K562 (cell line): ENCODE measurements around the gene RBM19. TPM values are rescaled to one million over a fixed set of nuclear protein-coding genes. Genes with fewer than 3 reads are reported as not detected.
A peak's percentile ranks its signal among the peaks of the same experiment; 100 is the strongest.

Experiments
- ATAC-seq: fragments of 200-7000 bp; cut with Tn5 transposase; 3 replicates; pipeline ENCODE4 v1.9.1; 2020; ENCODE audit warnings: moderate library complexity
- BruUV-seq: library from RNA; stranded (reverse); fragments of 400-500 nt; replicated peaks from 2 replicates; lab custom pipeline; 2021; lab: Mats Ljungman, UMichigan
- CTCF ChIA-PET: fragments of 300-600 bp; formaldehyde crosslinking; extraction: SDS; loops from one replicate; lab custom pipeline; 2021; ENCODE audit warnings: low intra/inter-chr PET ratio; lab: Yijun Ruan, JAX
- POLR2A ChIA-PET: fragments of 300-600, 350-650 bp; sonication (Branson Sonifier 250); formaldehyde crosslinking; extraction: SDS; loops from one replicate; lab custom pipeline; 2021; ENCODE audit warnings: antibody characterized with exemption, inconsistent platforms; lab: Yijun Ruan, JAX
- DNase-seq, 4 experiments: peaks; one replicate each; pipeline versions ENCODE4 v3.0.0 to v3.0.0-alpha.2; 2011 to 2018; ENCODE audit warnings: low spot score in 3 of 4, mixed read lengths in 3 of 4; ENCODE audit errors: extremely low read depth in 1 of 4
- FAIRE-seq: peaks from 2 replicates; lab custom pipeline; 2011; peaks lifted over from hg19 to GRCh38; lab: Jason Lieb, UNC
- H2AFZ ChIP-seq: 2 replicates; pipeline ENCODE4 v1.6.0; 2011; ENCODE audit warnings: low read depth, low read length, control low read depth, inconsistent platforms
- H3K27ac ChIP-seq: fragments of 200-600 bp; 3 replicates; pipeline ENCODE4 v1.8.0; 2011; ENCODE audit warnings: low read depth, mild to moderate bottlenecking, control low read depth, inconsistent platforms, low read length, moderate library complexity, mixed read lengths; ENCODE audit errors: extremely low read depth
- H3K27me3 ChIP-seq, 2 experiments: fragments of 300-600 bp in 1 of 2; 2 replicates in 1 of 2; 3 replicates in 1 of 2; pipeline versions ENCODE4 v1.6.0 to v1.8.0; 2011; ENCODE audit warnings: inconsistent platforms in 2 of 2, low read length in 2 of 2, mild to moderate bottlenecking in 1 of 2, mixed read lengths in 1 of 2, moderate library complexity in 1 of 2; ENCODE audit not compliant: control insufficient read depth in 2 of 2, insufficient read depth in 2 of 2
- H3K36me3 ChIP-seq: fragments of 300-600 bp; 3 replicates; pipeline ENCODE4 v1.8.0; 2011; ENCODE audit warnings: mild to moderate bottlenecking, low read length, inconsistent platforms; ENCODE audit not compliant: control insufficient read depth, insufficient read depth
- H3K4me1 ChIP-seq, 2 experiments: fragments of 200-600 bp in 1 of 2; replicated peaks in 1 of 2; 2 replicates in 1 of 2; 3 replicates in 1 of 2; pipeline versions ENCODE4 v1.5.1 to v1.8.0; 2011; ENCODE audit warnings: inconsistent platforms in 2 of 2, low read length in 2 of 2, mild to moderate bottlenecking in 1 of 2, mixed read lengths in 1 of 2, moderate library complexity in 1 of 2; ENCODE audit not compliant: control insufficient read depth in 2 of 2, insufficient read depth in 2 of 2
- H3K4me2 ChIP-seq: 2 replicates; pipeline ENCODE4 v1.6.1; 2011; ENCODE audit warnings: low read length, control low read depth, inconsistent platforms, mixed read lengths; ENCODE audit not compliant: insufficient read depth
- H3K4me3 ChIP-seq: fragments of 200-600 bp; sonication (generic), shearing (Covaris generic); 2 replicates; pipeline ENCODE4 v1.5.1; 2016; ENCODE audit warnings: control low read depth, inconsistent platforms
- H3K79me2 ChIP-seq: fragments of 200-600 bp; 3 replicates; pipeline ENCODE4 v1.8.0; 2011; ENCODE audit warnings: low read length, inconsistent platforms; ENCODE audit not compliant: control insufficient read depth, insufficient read depth
- H3K9ac ChIP-seq, 2 experiments: 2 replicates each; pipeline versions ENCODE4 v1.6.0 to v1.6.1; 2011; ENCODE audit warnings: low read depth in 2 of 2, low read length in 2 of 2, control low read depth in 1 of 2, inconsistent platforms in 1 of 2, mild to moderate bottlenecking in 1 of 2, mixed read lengths in 1 of 2; ENCODE audit not compliant: insufficient read depth in 1 of 2
- H3K9me1 ChIP-seq: one replicate; pipeline ENCODE4 v1.6.0; 2011; ENCODE audit warnings: inconsistent platforms, mild to moderate bottlenecking, low read length, moderate library complexity; ENCODE audit not compliant: control insufficient read depth, insufficient read depth
- H3K9me3 ChIP-seq: replicated peaks from 2 replicates; pipeline ENCODE4 v1.5.1; 2011; ENCODE audit warnings: low read depth, low read length, inconsistent platforms; ENCODE audit not compliant: control insufficient read depth, insufficient read depth
- H4K20me1 ChIP-seq: replicated peaks from 2 replicates; pipeline ENCODE4 v1.6.1; 2011; ENCODE audit warnings: low read length, inconsistent platforms, mixed read lengths; ENCODE audit not compliant: control insufficient read depth, insufficient read depth
- C11orf30 ChIP-seq: fragments of 450-650 bp; IDR thresholded peaks from 2 replicates; pipeline ENCODE4 v1.6.1; 2016; ENCODE audit warnings: low read depth, mild to moderate bottlenecking
- ZFP36 ChIP-seq: fragments of 150-350 bp; IDR thresholded peaks from 2 replicates; pipeline ENCODE4 v1.6.1; 2018; ENCODE audit warnings: low read length, low read depth; ENCODE audit not compliant: partially characterized antibody
- ZNF324 ChIP-seq: fragments of 250-450 bp; sonication (Bioruptor Pico); IDR thresholded peaks from 2 replicates; pipeline ENCODE4 v1.4.0; 2020; ENCODE audit warnings: mild to moderate bottlenecking
- WGBS: fragments of 100-300 bp; shearing (Covaris generic); methylation state at CpG from one replicate; pipeline ENCODE4 v1.1.6; 2016; ENCODE audit warnings: low coverage, mixed read lengths; ENCODE audit not compliant: insufficient coverage; ENCODE audit errors: missing lambda C conversion rate; 5-methylcytosine and 5-hydroxymethylcytosine counted together
- in situ Hi-C: fragments of 300-500 bp; cut with MboI; formaldehyde crosslinking; loops from 4 replicates; pipeline ENCODE4 v1.15.0; 2018; ENCODE audit warnings: inconsistent platforms, mixed read lengths
- intact Hi-C: fragments of 100-400 bp; cut with micrococcal nuclease; formaldehyde crosslinking; loops from 2 replicates; pipeline ENCODE4 v1.14.2; 2022
- polyA plus RNA-seq, 8 experiments: library from polyadenylated mRNA; depleted of rRNA in 4 of 8; stranded (reverse) in 5 of 8; unstranded in 3 of 8; fragments of >200 nt; fragmentation: Nextera tagmentation in 2 of 8; fragmentation: Illumina TruSeq in 1 of 8; extraction: Ambion mirVana in 2 of 8; extraction: Trizol in 1 of 8; gene quantifications; 2 replicates each; pipeline versions ENCODE4 v1.2.1 to v1.2.3, GENCODE V29; 2011 to 2014; ENCODE audit warnings: inconsistent platforms in 1 of 8, missing spikeins in 1 of 8
- total RNA-seq, 7 experiments: library from RNA; depleted of rRNA in 6 of 7; stranded (reverse); fragments of >200 nt in 6 of 7; fragmentation: Illumina TruSeq in 2 of 7; extraction: Trizol in 2 of 7; gene quantifications; 2 replicates each; pipeline versions ENCODE4 v1.2.1 to v1.2.3, GENCODE V29; 2011 to 2021; ENCODE audit warnings: low replicate concordance in 1 of 7
- TF ChIP-seq, protein P1 (sequence below): fragments of 250-450 bp; sonication (Bioruptor Pico); IDR thresholded peaks from 2 replicates; pipeline ENCODE4 v1.5.0; 2020; ENCODE audit warnings: mild to moderate bottlenecking
- TF ChIP-seq, protein P2 (sequence below): IDR thresholded peaks from 2 replicates; pipeline ENCODE4 v1.6.1; 2014; ENCODE audit warnings: antibody characterized with exemption

RBM19 gene
- total and polyA plus RNA-seq, 9 of the 15 experiments (the other 6 are each of a cell fraction or from before 2014, with no cell fraction given): 16.0 to 58.4 (median 37.9) TPM

DNA sequence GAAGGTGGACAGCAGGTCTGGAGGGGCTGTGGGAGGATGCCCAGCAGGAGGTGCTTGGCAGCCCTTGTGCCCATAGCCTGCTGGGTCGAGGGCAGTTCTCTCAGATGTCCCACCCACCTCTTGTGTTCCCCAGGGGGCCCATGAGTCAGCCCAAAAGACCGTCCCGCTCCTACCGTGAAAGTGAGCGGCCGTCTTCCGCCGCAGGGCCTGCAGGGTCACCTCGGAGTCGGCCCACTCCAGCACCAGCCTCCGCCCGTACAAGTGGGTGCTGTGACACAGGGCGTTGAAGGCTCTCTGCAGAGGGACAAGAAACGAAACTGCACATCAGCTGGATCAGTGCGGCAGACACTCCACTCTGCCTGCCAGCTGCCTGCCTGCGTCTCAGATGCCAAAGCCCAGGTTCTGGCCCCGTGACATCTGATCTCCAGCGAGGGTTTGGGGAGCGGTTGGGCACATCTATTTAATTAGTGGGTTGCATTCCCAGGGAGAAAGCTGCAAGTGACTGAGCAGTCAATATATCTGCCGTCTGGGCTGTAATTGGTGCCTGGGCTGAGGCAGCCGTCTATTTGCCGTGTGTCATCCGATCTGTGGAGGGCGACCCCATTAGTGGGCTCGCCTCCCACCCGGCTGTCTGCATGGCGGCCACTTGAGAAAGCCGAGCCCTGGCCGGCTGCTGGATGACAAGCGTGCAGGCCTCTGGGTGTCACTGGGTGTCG is 121.5 kb downstream of the RBM19 start (continued):
- TF ChIP-seq, protein P1, sequence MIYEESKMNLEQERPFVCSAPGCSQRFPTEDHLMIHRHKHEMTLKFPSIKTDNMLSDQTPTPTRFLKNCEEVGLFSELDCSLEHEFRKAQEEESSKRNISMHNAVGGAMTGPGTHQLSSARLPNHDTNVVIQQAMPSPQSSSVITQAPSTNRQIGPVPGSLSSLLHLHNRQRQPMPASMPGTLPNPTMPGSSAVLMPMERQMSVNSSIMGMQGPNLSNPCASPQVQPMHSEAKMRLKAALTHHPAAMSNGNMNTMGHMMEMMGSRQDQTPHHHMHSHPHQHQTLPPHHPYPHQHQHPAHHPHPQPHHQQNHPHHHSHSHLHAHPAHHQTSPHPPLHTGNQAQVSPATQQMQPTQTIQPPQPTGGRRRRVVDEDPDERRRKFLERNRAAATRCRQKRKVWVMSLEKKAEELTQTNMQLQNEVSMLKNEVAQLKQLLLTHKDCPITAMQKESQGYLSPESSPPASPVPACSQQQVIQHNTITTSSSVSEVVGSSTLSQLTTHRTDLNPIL (CRISPR knock-in tag): no peak
- TF ChIP-seq ZNF324 (CRISPR knock-in tag) (no peak), C11orf30 (no peak)

DNA sequence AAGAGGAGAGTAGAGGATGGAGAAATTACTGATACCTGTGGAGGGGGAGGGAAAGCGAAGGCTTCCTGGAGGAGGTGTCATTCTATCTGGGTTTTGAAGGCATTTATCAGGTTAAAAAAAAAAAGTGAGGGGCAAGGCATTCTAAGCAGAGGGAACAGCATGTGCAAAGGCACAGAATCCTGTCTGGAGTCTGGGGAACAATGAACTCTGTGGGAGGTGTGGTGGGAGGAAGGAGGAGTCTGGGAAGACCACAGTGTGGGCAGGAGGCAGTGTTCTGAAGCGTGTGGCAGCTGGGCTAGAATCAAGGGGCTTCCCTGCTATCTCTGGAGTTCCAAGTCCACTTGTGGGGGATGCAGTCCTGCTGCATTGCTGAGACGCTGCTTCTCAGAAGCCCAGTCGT is 123.4 kb downstream of the RBM19 start:
- no peak overlapping the region for H3K4me3 ChIP-seq
- BruUV-seq: no TSS peak
- intact Hi-C loops: no loop called here
- H3K4me1 ChIP-seq: peaks cover 0 to 9% of the 10 kb centered on the region in 2 experiments; a peak in 1 of 5 replicates
- H3K27ac ChIP-seq: no peak overlapping the region
- 93% methylated on average over 3 of the region's 4 CpGs for WGBS
- in situ Hi-C loops: no loop called here
- H3K9me3 ChIP-seq: no peaks in the 10 kb centered on the region
- ChIA-PET POLR2A (interaction anchor here (0.6 kb wide), 1 partner anchor 80 kb away, joined by 3 read pairs; no protein-coding TSS in a partner anchor), CTCF (no interaction called here)
- no peaks in the 10 kb centered on the region for H3K79me2 ChIP-seq
- H3K36me3 ChIP-seq: peaks cover 22% of the 10 kb centered on the region; the same call in 2 of the 3 replicates
- no peaks in the 10 kb centered on the region for H3K27me3 ChIP-seq
- DNase-seq (no peak), FAIRE-seq (no peak), ATAC-seq (no peak)
- no peak overlapping the region for H3K4me2 ChIP-seq
- no peak overlapping the region for H3K9ac ChIP-seq
- no peaks in the 10 kb centered on the region for H3K9me1 ChIP-seq
- TF ChIP-seq, protein P2, sequence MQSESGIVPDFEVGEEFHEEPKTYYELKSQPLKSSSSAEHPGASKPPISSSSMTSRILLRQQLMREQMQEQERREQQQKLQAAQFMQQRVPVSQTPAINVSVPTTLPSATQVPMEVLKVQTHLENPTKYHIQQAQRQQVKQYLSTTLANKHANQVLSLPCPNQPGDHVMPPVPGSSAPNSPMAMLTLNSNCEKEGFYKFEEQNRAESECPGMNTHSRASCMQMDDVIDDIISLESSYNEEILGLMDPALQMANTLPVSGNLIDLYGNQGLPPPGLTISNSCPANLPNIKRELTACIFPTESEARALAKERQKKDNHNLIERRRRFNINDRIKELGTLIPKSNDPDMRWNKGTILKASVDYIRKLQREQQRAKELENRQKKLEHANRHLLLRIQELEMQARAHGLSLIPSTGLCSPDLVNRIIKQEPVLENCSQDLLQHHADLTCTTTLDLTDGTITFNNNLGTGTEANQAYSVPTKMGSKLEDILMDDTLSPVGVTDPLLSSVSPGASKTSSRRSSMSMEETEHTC: no peak
- TF ChIP-seq ZFP36: peak; percentile 73
- no peak overlapping the region for H2AFZ ChIP-seq
- H4K20me1 ChIP-seq: no peaks in the 10 kb centered on the region
